ENCODE data around the gene TPCN1.

TPCN1 gene

GRCh38 chr12:113221997-113222729 lies 899 bp downstream of the TPCN1 start:
- in situ Hi-C loops (cut with MboI; ENCODE audit: low sequenced_read_pairs), result no loop called here

- in situ Hi-C loops (cut with MboI; ENCODE audit: low sequenced_read_pairs), result no loop called here
These were observed 1.7 kb downstream of the TPCN1 start for GRCh38 chr12:113222730-113223531.

GRCh38 chr12:113224955-113225354 lies 3.7 kb downstream of the TPCN1 start:
- in situ Hi-C loops (cut with MboI; ENCODE audit: low sequenced_read_pairs), result no loop called here

GRCh38 chr12:113226696-113227568 lies 5.7 kb downstream of the TPCN1 start:
- in situ Hi-C loops (cut with MboI; ENCODE audit: low sequenced_read_pairs), result no loop called here

GRCh38 chr12:113227686-113228391 lies 6.6 kb downstream of the TPCN1 start:
- in situ Hi-C loops (cut with MboI; ENCODE audit: low sequenced_read_pairs), result no loop called here

- in situ Hi-C loops (cut with MboI; ENCODE audit: low sequenced_read_pairs), result no loop called here
These were observed 7.2 kb downstream of the TPCN1 start for GRCh38 chr12:113228394-113229028.

- in situ Hi-C loops (cut with MboI; ENCODE audit: low sequenced_read_pairs), result no loop called here
These were observed 9.3 kb downstream of the TPCN1 start for GRCh38 chr12:113230315-113231234.

GRCh38 chr12:113231235-113232088 lies 10.2 kb downstream of the TPCN1 start:
- in situ Hi-C loops (cut with MboI; ENCODE audit: low sequenced_read_pairs), result no loop called here

- in situ Hi-C loops (cut with MboI; ENCODE audit: low sequenced_read_pairs), result no loop called here
These were observed 11.0 kb downstream of the TPCN1 start for GRCh38 chr12:113232089-113232839.

- in situ Hi-C loops (cut with MboI; ENCODE audit: low sequenced_read_pairs), result no loop called here
These were observed 11.7 kb downstream of the TPCN1 start for GRCh38 chr12:113232840-113233585.

- in situ Hi-C loops (cut with MboI; ENCODE audit: low sequenced_read_pairs), result no loop called here
These were observed 12.7 kb downstream of the TPCN1 start for GRCh38 chr12:113233967-113234366.

GRCh38 chr12:113234483-113234882 lies 13.2 kb downstream of the TPCN1 start:
- in situ Hi-C loops (cut with MboI; ENCODE audit: low sequenced_read_pairs), result no loop called here

- in situ Hi-C loops (cut with MboI; ENCODE audit: low sequenced_read_pairs), result no loop called here
These were observed 14.7 kb downstream of the TPCN1 start for GRCh38 chr12:113235976-113236375.

- in situ Hi-C loops (cut with MboI; ENCODE audit: low sequenced_read_pairs), result no loop called here
These were observed 15.5 kb downstream of the TPCN1 start for GRCh38 chr12:113236539-113237399.

- in situ Hi-C loops (cut with MboI; ENCODE audit: low sequenced_read_pairs), result no loop called here
These were observed 16.5 kb downstream of the TPCN1 start for GRCh38 chr12:113237748-113238147.

GRCh38 chr12:113238309-113238708 lies 17.0 kb downstream of the TPCN1 start:
- in situ Hi-C loops (cut with MboI; ENCODE audit: low sequenced_read_pairs), result no loop called here
